PC-3 (cell line): ENCODE data around the gene NDOR1.

Source experiments
- CTCF ChIP-seq: fragments of 300-600 bp; sonication (generic); conservative IDR thresholded peaks from 2 replicates; pipeline ENCODE4 v1.5.1; 2017; ENCODE audit warnings: antibody characterized with exemption, low read depth, mild to moderate bottlenecking, low read length
- EZH2 ChIP-seq: fragments of 300-600 bp; sonication (generic); IDR thresholded peaks from one replicate; pipeline ENCODE4 v1.6.1; 2017; ENCODE audit warnings: antibody characterized with exemption, mild to moderate bottlenecking, low read length; ENCODE audit not compliant: unreplicated experiment

GRCh38 chr9:137231372-137232039 lies 26.0 kb downstream of the NDOR1 start:
- no peak for TF ChIP-seq CTCF
- TF ChIP-seq EZH2 = no peak
